GM19372 (cell line): ENCODE measurements around the gene KIAA2012.

ENCODE experiments used
- ATAC-seq: cut with Tn5 transposase; IDR thresholded peaks from one replicate; pipeline ENCODE4 v1.9.1; 2021; ENCODE audit warnings: mild to moderate bottlenecking, low read depth, moderate library complexity; ENCODE audit not compliant: unreplicated experiment

The KIAA2012 gene

GRCh38 chr2:202040079-202040844 is 32.8 kb upstream of the KIAA2012 start:
- no peak for ATAC-seq

GRCh38 chr2:202042444-202042843 is 30.6 kb upstream of the KIAA2012 start:
- ATAC-seq, result no peak

- ATAC-seq, result no peak
Observed at GRCh38 chr2:202043475-202043874, 29.6 kb upstream of the KIAA2012 start.

GRCh38 chr2:202044777-202045176 is 28.3 kb upstream of the KIAA2012 start:
- no peak for ATAC-seq

- ATAC-seq, result no peak
Observed at GRCh38 chr2:202046572-202046971, 26.5 kb upstream of the KIAA2012 start.

- no peak for ATAC-seq
Observed at GRCh38 chr2:202049092-202049728, 23.8 kb upstream of the KIAA2012 start.

GRCh38 chr2:202049840-202050239 is 23.2 kb upstream of the KIAA2012 start:
- ATAC-seq, result no peak

GRCh38 chr2:202050652-202051051 is 22.4 kb upstream of the KIAA2012 start:
- no peak for ATAC-seq

GRCh38 chr2:202051499-202052161 is 21.4 kb upstream of the KIAA2012 start:
- ATAC-seq, result no peak

GRCh38 chr2:202052235-202052634 is 20.8 kb upstream of the KIAA2012 start:
- no peak for ATAC-seq

- no peak for ATAC-seq
Observed at GRCh38 chr2:202054679-202055078, 18.4 kb upstream of the KIAA2012 start.

- ATAC-seq, result no peak
Observed at GRCh38 chr2:202056611-202057010, 16.4 kb upstream of the KIAA2012 start.

GRCh38 chr2:202060218-202060617 is 12.8 kb upstream of the KIAA2012 start:
- ATAC-seq, result no peak

GRCh38 chr2:202061695-202062094 is 11.4 kb upstream of the KIAA2012 start:
- ATAC-seq, result no peak

- no peak for ATAC-seq
Observed at GRCh38 chr2:202064171-202064880, 8.7 kb upstream of the KIAA2012 start.

- ATAC-seq, result no peak
Observed at GRCh38 chr2:202064881-202065230, 8.2 kb upstream of the KIAA2012 start.

- ATAC-seq, result no peak
Observed at GRCh38 chr2:202065876-202066275, 7.2 kb upstream of the KIAA2012 start.

- ATAC-seq, result no peak
Observed at GRCh38 chr2:202066875-202067274, 6.2 kb upstream of the KIAA2012 start.

- no peak for ATAC-seq
Observed at GRCh38 chr2:202067589-202067988, 5.5 kb upstream of the KIAA2012 start.

- ATAC-seq, result no peak
Observed at GRCh38 chr2:202069170-202070067, 3.6 kb upstream of the KIAA2012 start.
